Smooth muscle cell (in vitro differentiated cells): Measurements from ENCODE around the gene SLC2A8. TPM values are rescaled to one million over a fixed set of nuclear protein-coding genes. Genes with fewer than 3 reads are reported as not detected.

ENCODE experiments used
- DNase-seq: peaks from one replicate; lab custom pipeline; 2025; ENCODE audit not compliant: unreplicated experiment; lab: John Stamatoyannopoulos, UW
- H2AFZ ChIP-seq: fragments of 200-600 bp; sonication (generic); 2 replicates; pipeline ENCODE4 v1.6.0; 2016; ENCODE audit warnings: antibody characterized with exemption, low read depth, mild to moderate bottlenecking
- H3F3A ChIP-seq: fragments of 200-600 bp; sonication (generic); 2 replicates; pipeline ENCODE4 v1.6.0; 2017; ENCODE audit warnings: antibody characterized with exemption, low read depth
- H3K27ac ChIP-seq: fragments of 200-600 bp; sonication (generic); 2 replicates; pipeline ENCODE4 v1.5.1; 2016; ENCODE audit warnings: low read depth, mild to moderate bottlenecking
- H3K27me3 ChIP-seq: fragments of 200-600 bp; sonication (generic); 2 replicates; pipeline ENCODE4 v1.6.1; 2016; ENCODE audit warnings: low read depth, mild to moderate bottlenecking
- H3K36me3 ChIP-seq: fragments of 200-600 bp; sonication (generic); 2 replicates; pipeline ENCODE4 v1.5.1; 2016; ENCODE audit warnings: low read depth
- H3K4me1 ChIP-seq: fragments of 200-600 bp; sonication (generic); 2 replicates; pipeline ENCODE4 v1.5.1; 2016; ENCODE audit warnings: low read depth
- H3K4me2 ChIP-seq: fragments of 200-600 bp; sonication (generic); 2 replicates; pipeline ENCODE4 v1.6.0; 2016; ENCODE audit warnings: mild to moderate bottlenecking
- H3K4me3 ChIP-seq: fragments of 200-600 bp; sonication (generic); 2 replicates; pipeline ENCODE4 v1.5.1; 2016; ENCODE audit warnings: mild to moderate bottlenecking
- H3K79me2 ChIP-seq: fragments of 200-600 bp; sonication (generic); 2 replicates; pipeline ENCODE4 v1.6.0; 2016; ENCODE audit warnings: low read depth, mild to moderate bottlenecking
- H3K9ac ChIP-seq: fragments of 200-600 bp; sonication (generic); 2 replicates; pipeline ENCODE4 v1.6.0; 2016; ENCODE audit warnings: low read depth
- H3K9me3 ChIP-seq: fragments of 200-600 bp; sonication (generic); replicated peaks from 2 replicates; pipeline ENCODE4 v1.5.1; 2016; ENCODE audit warnings: low read depth
- H4K20me1 ChIP-seq: fragments of 200-600 bp; sonication (generic); 2 replicates; pipeline ENCODE4 v1.6.0; 2016; ENCODE audit warnings: low read depth
- WGBS: methylation state at CpG from one replicate; pipeline ENCODE4 v1.1.7; 2016; ENCODE audit warnings: low lambda C conversion rate; 5-methylcytosine and 5-hydroxymethylcytosine counted together
- polyA plus RNA-seq: library from polyadenylated mRNA; unstranded; fragments of >200 nt; fragmentation: Nextera tagmentation; extraction: Ambion mirVana; gene quantifications from 2 replicates; pipeline ENCODE4 v1.2.1, GENCODE V29; 2016
- total RNA-seq: library from RNA; depleted of rRNA; stranded (reverse); fragments of >200 nt; gene quantifications from 2 replicates; pipeline ENCODE4 v1.2.3, GENCODE V29; 2014
- TF ChIP-seq, protein P1 (sequence below): fragments of 200-600 bp; sonication (generic); IDR thresholded peaks from 2 replicates; pipeline ENCODE4 v1.5.1; 2017; ENCODE audit warnings: borderline replicate concordance, mild to moderate bottlenecking, antibody characterized with exemption; ENCODE audit not compliant: insufficient read depth, poor library complexity, severe bottlenecking

The SLC2A8 gene
- total and polyA plus RNA-seq, 2 experiments from 2014 or later = 16.9 to 27.7 TPM

- Histone ChIP-seq H3K4me3 (peak overlapping the region; percentile 86), H3K4me1 (peaks cover 17% of the 10 kb centered on the region), H3K36me3 (no peaks in the 10 kb centered on the region), H3K9me3 (no peaks in the 10 kb centered on the region), H3K79me2 (peaks cover 36% of the 10 kb centered on the region), H4K20me1 (peaks cover 57% of the 10 kb centered on the region), H2AFZ (no peak overlapping the region), H3K27me3 (no peaks in the 10 kb centered on the region), H3K4me2 (peak overlapping the region; percentile 94), H3F3A (peaks cover 45% of the 10 kb centered on the region), H3K9ac (peak overlapping the region; percentile 94), H3K27ac (peak overlapping the region; percentile 89)
- WGBS = under 1% methylated on average over 14 of the region's 14 CpGs
- no peak for DNase-seq
- TF ChIP-seq, protein P1, sequence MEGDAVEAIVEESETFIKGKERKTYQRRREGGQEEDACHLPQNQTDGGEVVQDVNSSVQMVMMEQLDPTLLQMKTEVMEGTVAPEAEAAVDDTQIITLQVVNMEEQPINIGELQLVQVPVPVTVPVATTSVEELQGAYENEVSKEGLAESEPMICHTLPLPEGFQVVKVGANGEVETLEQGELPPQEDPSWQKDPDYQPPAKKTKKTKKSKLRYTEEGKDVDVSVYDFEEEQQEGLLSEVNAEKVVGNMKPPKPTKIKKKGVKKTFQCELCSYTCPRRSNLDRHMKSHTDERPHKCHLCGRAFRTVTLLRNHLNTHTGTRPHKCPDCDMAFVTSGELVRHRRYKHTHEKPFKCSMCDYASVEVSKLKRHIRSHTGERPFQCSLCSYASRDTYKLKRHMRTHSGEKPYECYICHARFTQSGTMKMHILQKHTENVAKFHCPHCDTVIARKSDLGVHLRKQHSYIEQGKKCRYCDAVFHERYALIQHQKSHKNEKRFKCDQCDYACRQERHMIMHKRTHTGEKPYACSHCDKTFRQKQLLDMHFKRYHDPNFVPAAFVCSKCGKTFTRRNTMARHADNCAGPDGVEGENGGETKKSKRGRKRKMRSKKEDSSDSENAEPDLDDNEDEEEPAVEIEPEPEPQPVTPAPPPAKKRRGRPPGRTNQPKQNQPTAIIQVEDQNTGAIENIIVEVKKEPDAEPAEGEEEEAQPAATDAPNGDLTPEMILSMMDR = no peak
These were observed 53.3 kb downstream of the SLC2A8 start for GRCh38 chr9:127450243-127450760.

GRCh38 chr9:127450830-127451607 is 54.0 kb downstream of the SLC2A8 start, which contains the start of the genes LRSAM1 and RPL12:
LRSAM1 (plus strand) TSS chr9:127451510; CDS start chr9:127454528, 3,018 bp downstream.
RPL12 (minus strand) TSS chr9:127451406; CDS start chr9:127451317, 89 bp downstream.
- Histone ChIP-seq H3F3A (peaks cover 38% of the 10 kb centered on the region), H3K79me2 (peaks cover 36% of the 10 kb centered on the region), H3K4me2 (peak within 1 kb of the TSS; percentile 94), H3K27ac (peak within 1 kb of the TSS; percentile 89), H3K9ac (peak within 1 kb of the TSS; percentile 94), H3K4me1 (peaks cover 17% of the 10 kb centered on the region), H3K27me3 (no peaks in the 10 kb centered on the region), H2AFZ (peak within 1 kb of the TSS; percentile 94), H4K20me1 (peaks cover 51% of the 10 kb centered on the region), H3K4me3 (peak within 1 kb of the TSS; percentile 86), H3K9me3 (no peaks in the 10 kb centered on the region), H3K36me3 (no peaks in the 10 kb centered on the region)
- DNase-seq = peak; percentile 94
- WGBS = under 1% methylated on average over 71 of the region's 71 CpGs
- TF ChIP-seq, protein P1 = no peak

DNA sequence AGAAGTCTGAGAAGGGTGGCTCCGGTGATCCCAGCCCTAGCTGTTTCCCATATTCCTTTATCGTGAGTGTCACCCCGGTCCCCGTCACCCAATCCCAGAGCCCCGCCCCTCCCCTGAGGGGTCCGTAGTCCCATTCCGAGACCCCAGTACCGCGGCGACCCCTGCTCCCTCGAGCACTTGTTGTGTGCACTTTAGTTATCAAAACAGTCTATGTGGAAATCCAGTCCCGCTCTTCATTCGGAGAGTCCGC is 54.6 kb downstream of the SLC2A8 start:
- no peaks in the 10 kb centered on the region for H3K27me3 ChIP-seq
- peak overlapping the region; percentile 89 for H3K27ac ChIP-seq
- H3K9ac ChIP-seq = peak overlapping the region; percentile 94
- peak overlapping the region; percentile 94 for H2AFZ ChIP-seq
- TF ChIP-seq, protein P1 = no peak
- H3K36me3 ChIP-seq = no peaks in the 10 kb centered on the region
- peaks cover 33% of the 10 kb centered on the region for H3F3A ChIP-seq
- peak overlapping the region; percentile 86 for H3K4me3 ChIP-seq
- H3K79me2 ChIP-seq = peaks cover 36% of the 10 kb centered on the region
- H4K20me1 ChIP-seq = peaks cover 46% of the 10 kb centered on the region
- WGBS = under 1% methylated on average over 13 of the region's 14 CpGs
- peaks cover 17% of the 10 kb centered on the region for H3K4me1 ChIP-seq
- H3K4me2 ChIP-seq = peak overlapping the region; percentile 94
- DNase-seq = no peak
- no peaks in the 10 kb centered on the region for H3K9me3 ChIP-seq
